Measurements from ENCODE around the gene CEACAM20. TPM values are rescaled to one million over a fixed set of nuclear protein-coding genes. Genes with fewer than 3 reads are reported as not detected.
"Not testable (repeated sequence)": the region's sequence is repeated elsewhere in the genome, so short reads cannot be mapped to it uniquely, and the experiment has no call there.

CEACAM20 gene
- total RNA-seq, 1 donor from 2014 or later, result not detected

- DNase-seq (ENCODE audit: low read depth in 2 of 2), result no peak
These were observed 20.0 kb upstream of the CEACAM20 start for GRCh38 chr19:44549507-44549906.

GRCh38 chr19:44548736-44549135, 19.3 kb upstream of the CEACAM20 start:
- DNase-seq (ENCODE audit: low read depth in 2 of 2), result peak in 1 of 2 donors; percentile 33

GRCh38 chr19:44544031-44544430, 14.6 kb upstream of the CEACAM20 start:
- DNase-seq (ENCODE audit: low read depth in 2 of 2), result no peak

- DNase-seq (ENCODE audit: low read depth in 2 of 2), result no peak
These were observed 13.2 kb upstream of the CEACAM20 start for GRCh38 chr19:44542671-44543070.

GRCh38 chr19:44540736-44541135, 11.3 kb upstream of the CEACAM20 start:
- no peak for DNase-seq (ENCODE audit: low read depth in 2 of 2)

GRCh38 chr19:44539991-44540390, 10.5 kb upstream of the CEACAM20 start:
- DNase-seq (ENCODE audit: low read depth in 2 of 2), result no peak

GRCh38 chr19:44539236-44539826, 9.9 kb upstream of the CEACAM20 start:
- no peak for DNase-seq (ENCODE audit: low read depth in 2 of 2)

GRCh38 chr19:44535361-44535760, 5.9 kb upstream of the CEACAM20 start:
- not testable (repeated sequence) for DNase-seq (ENCODE audit: low read depth in 2 of 2)

GRCh38 chr19:44532819-44533218, 3.3 kb upstream of the CEACAM20 start:
- no peak for DNase-seq (ENCODE audit: low read depth in 2 of 2)

GRCh38 chr19:44530777-44531176, 1.3 kb upstream of the CEACAM20 start:
- DNase-seq (ENCODE audit: low read depth in 2 of 2), result peak in 1 of 2 donors; percentile 50

- no peak for DNase-seq (ENCODE audit: low read depth in 2 of 2)
These were observed 1.9 kb downstream of the CEACAM20 start for GRCh38 chr19:44527554-44527953.

GRCh38 chr19:44525721-44526430, 3.6 kb downstream of the CEACAM20 start:
- DNase-seq (ENCODE audit: low read depth in 2 of 2), result no peak

GRCh38 chr19:44521370-44521769, 8.1 kb downstream of the CEACAM20 start:
- no peak for DNase-seq (ENCODE audit: low read depth in 2 of 2)

GRCh38 chr19:44517146-44517545, 12.3 kb downstream of the CEACAM20 start:
- DNase-seq (ENCODE audit: low read depth in 2 of 2), result no peak

GRCh38 chr19:44515907-44516306, 13.6 kb downstream of the CEACAM20 start:
- DNase-seq (ENCODE audit: low read depth in 2 of 2), result no peak

- DNase-seq (ENCODE audit: low read depth in 2 of 2), result no peak
These were observed 14.4 kb downstream of the CEACAM20 start for GRCh38 chr19:44515031-44515430.

GRCh38 chr19:44512326-44513298, 16.9 kb downstream of the CEACAM20 start:
- DNase-seq (ENCODE audit: low read depth in 2 of 2), result peak in 1 of 2 donors; percentile 58

GRCh38 chr19:44509478-44509877, 20.0 kb downstream of the CEACAM20 start:
- no peak for DNase-seq (ENCODE audit: low read depth in 2 of 2)

- DNase-seq (ENCODE audit: low read depth in 2 of 2), result peak; percentile 89 to 94
These were observed 29.2 kb downstream of the CEACAM20 start, which contains the start of gene ZNF180 for GRCh38 chr19:44499962-44500949. Gene ZNF180 (minus strand): TSS chr19:44500522. CDS start chr19:44497334, 3,188 bp downstream.

GRCh38 chr19:44499559-44499958, 29.9 kb downstream of the CEACAM20 start:
- no peak for DNase-seq (ENCODE audit: low read depth in 2 of 2)

GRCh38 chr19:44498988-44499387, 30.5 kb downstream of the CEACAM20 start:
- no peak for DNase-seq (ENCODE audit: low read depth in 2 of 2)
